GM23338 (cell line): ENCODE results near the gene AHNAK2. TPM values are rescaled to one million over a fixed set of nuclear protein-coding genes. Genes with fewer than 3 reads are reported as not detected.

Experiments
- ATAC-seq: fragments of 200-7000 bp; cut with Tn5 transposase; 3 replicates; pipeline ENCODE4 v1.9.1; 2020
- DNase-seq: peaks from one replicate; pipeline ENCODE4 v3.0.0-alpha.2; 2015; ENCODE audit warnings: low spot score
- H2AFZ ChIP-seq: fragments of 200-600 bp; sonication (generic); 2 replicates; pipeline ENCODE4 v1.8.0; 2016; ENCODE audit warnings: antibody characterized with exemption, mild to moderate bottlenecking, moderate library complexity
- H3F3A ChIP-seq: fragments of 200-600 bp; sonication (generic); replicated peaks from 2 replicates; pipeline ENCODE4 v1.8.0; 2017; ENCODE audit warnings: antibody characterized with exemption, mixed run types, low read depth
- H3K27ac ChIP-seq: fragments of 200-600 bp; sonication (generic); 2 replicates; pipeline ENCODE4 v1.6.1; 2016; ENCODE audit warnings: low read depth
- H3K27me3 ChIP-seq: fragments of 200-600 bp; sonication (generic); 2 replicates; pipeline ENCODE4 v1.8.0; 2016; ENCODE audit warnings: mild to moderate bottlenecking, mixed run types, moderate library complexity; ENCODE audit not compliant: insufficient read depth
- H3K36me3 ChIP-seq: fragments of 200-600 bp; sonication (generic); 2 replicates; pipeline ENCODE4 v1.8.0; 2016; ENCODE audit warnings: mild to moderate bottlenecking; ENCODE audit not compliant: insufficient read depth
- H3K4me1 ChIP-seq: fragments of 200-600 bp; sonication (generic); 2 replicates; pipeline ENCODE4 v1.8.0; 2016; ENCODE audit warnings: mild to moderate bottlenecking, moderate library complexity; ENCODE audit not compliant: insufficient read depth
- H3K4me2 ChIP-seq: fragments of 200-600 bp; sonication (generic); 2 replicates; pipeline ENCODE4 v1.7.1; 2017; ENCODE audit warnings: mixed run types
- H3K4me3 ChIP-seq: fragments of 200-600 bp; sonication (generic); 2 replicates; pipeline ENCODE4 v1.6.1; 2016; ENCODE audit warnings: mixed run types
- H3K79me2 ChIP-seq: fragments of 200-600 bp; sonication (generic); replicated peaks from 2 replicates; pipeline ENCODE4 v1.8.0; 2017; ENCODE audit warnings: mild to moderate bottlenecking; ENCODE audit not compliant: insufficient read depth
- H3K9me2 ChIP-seq: fragments of 200-600 bp; sonication (generic); 2 replicates; pipeline ENCODE4 v1.8.0; 2017; ENCODE audit not compliant: insufficient read depth
- H4K20me1 ChIP-seq: fragments of 200-600 bp; sonication (generic); replicated peaks from 2 replicates; pipeline ENCODE4 v1.8.0; 2017; ENCODE audit warnings: mild to moderate bottlenecking; ENCODE audit not compliant: insufficient read depth
- H3K27ac Mint-ChIP-seq: 2 replicates; pipeline ENCODE4 v1.8.0; 2020; ENCODE audit warnings: inconsistent platforms, mild to moderate bottlenecking, moderate library complexity, mixed read lengths
- H3K27me3 Mint-ChIP-seq: 3 replicates; pipeline ENCODE4 v1.8.0; 2022; ENCODE audit warnings: low read depth, mild to moderate bottlenecking, moderate library complexity, mixed read lengths, inconsistent platforms; ENCODE audit not compliant: insufficient read depth, poor library complexity
- H3K36me3 Mint-ChIP-seq: 3 replicates; pipeline ENCODE4 v1.8.0; 2021; ENCODE audit warnings: low read depth, mild to moderate bottlenecking, inconsistent platforms, moderate library complexity, mixed read lengths
- H3K4me1 Mint-ChIP-seq: 3 replicates; pipeline ENCODE4 v1.8.0; 2020; ENCODE audit warnings: mild to moderate bottlenecking, inconsistent platforms, mixed read lengths
- H3K4me3 Mint-ChIP-seq: 3 replicates; pipeline ENCODE4 v1.8.0; 2021; ENCODE audit warnings: moderate library complexity, mild to moderate bottlenecking, inconsistent platforms, mixed read lengths
- H3K9me3 Mint-ChIP-seq: 3 replicates; pipeline ENCODE4 v1.8.0; 2020; ENCODE audit warnings: moderate library complexity, mild to moderate bottlenecking, inconsistent platforms, mixed read lengths
- CREB1 ChIP-seq: fragments of 250-450 bp; sonication (Bioruptor Pico); IDR thresholded peaks from 2 replicates; pipeline ENCODE4 v1.5.0; 2020; ENCODE audit warnings: low read depth, mild to moderate bottlenecking, moderate library complexity
- EZH2 ChIP-seq: fragments of 200-600 bp; sonication (generic); IDR thresholded peaks from one replicate; pipeline ENCODE4 v1.8.0; 2017; ENCODE audit warnings: antibody characterized with exemption, mild to moderate bottlenecking, low read depth; ENCODE audit not compliant: unreplicated experiment
- EZH2phosphoT487 ChIP-seq: fragments of 200-600 bp; sonication (generic); IDR thresholded peaks from one replicate; pipeline ENCODE4 v1.8.1; 2018; ENCODE audit warnings: antibody characterized with exemption; ENCODE audit not compliant: unreplicated experiment
- JUNB ChIP-seq: IDR thresholded peaks from one replicate; pipeline ENCODE4 v1.6.1; 2016; ENCODE audit warnings: antibody characterized with exemption; ENCODE audit not compliant: unreplicated experiment
- NANOG ChIP-seq: IDR thresholded peaks from 2 replicates; pipeline ENCODE4 v1.6.1; 2016; ENCODE audit warnings: antibody characterized with exemption, borderline replicate concordance
- POLR2AphosphoS5 ChIP-seq: IDR thresholded peaks from 2 replicates; pipeline ENCODE4 v1.6.1; 2016; ENCODE audit warnings: antibody characterized with exemption, low read depth
- STAT1 ChIP-seq: IDR thresholded peaks from one replicate; pipeline ENCODE4 v1.6.1; 2016; ENCODE audit warnings: antibody characterized with exemption; ENCODE audit not compliant: unreplicated experiment
- ZNF114 ChIP-seq: fragments of 250-450 bp; sonication (Bioruptor Pico); IDR thresholded peaks from 2 replicates; pipeline ENCODE4 v1.5.0; 2020; ENCODE audit warnings: mild to moderate bottlenecking, moderate library complexity
- ZNF331 ChIP-seq: fragments of 250-450 bp; sonication (Bioruptor Pico); IDR thresholded peaks from 2 replicates; pipeline ENCODE4 v1.5.0; 2020; ENCODE audit warnings: low read depth, mild to moderate bottlenecking, moderate library complexity
- polyA plus RNA-seq: library from polyadenylated mRNA; unstranded; fragments of >200 nt; fragmentation: Nextera tagmentation; extraction: Ambion mirVana; gene quantifications from 2 replicates; pipeline ENCODE4 v1.2.1, GENCODE V29; 2016
- total RNA-seq: library from RNA; depleted of rRNA; stranded (reverse); fragments of >200 nt; shearing (Covaris generic); gene quantifications from 2 replicates; pipeline ENCODE4 v1.2.3, GENCODE V29; 2014
- TF ChIP-seq, protein P1 (sequence below): fragments of 250-450 bp; sonication (Bioruptor Pico); IDR thresholded peaks from 2 replicates; pipeline ENCODE4 v1.5.0; 2020; ENCODE audit warnings: mild to moderate bottlenecking, moderate library complexity
- TF ChIP-seq, protein P2 (sequence below): IDR thresholded peaks from 2 replicates; pipeline ENCODE4 v1.6.1; 2016; ENCODE audit warnings: antibody characterized with exemption
- TF ChIP-seq, protein P3 (sequence below), 2 experiments: fragments of 200-600 bp in 1 of 2; sonication (generic) in 1 of 2; conservative IDR thresholded peaks; 2 replicates each; pipeline versions ENCODE4 v1.5.1 to v1.6.1; 2016 to 2017; ENCODE audit warnings: antibody characterized with exemption in 2 of 2, low read depth in 2 of 2, mild to moderate bottlenecking in 2 of 2, moderate library complexity in 1 of 2
- TF ChIP-seq, protein P4 (sequence below): IDR thresholded peaks from one replicate; pipeline ENCODE4 v1.6.1; 2018; ENCODE audit warnings: antibody characterized with exemption; ENCODE audit not compliant: unreplicated experiment

AHNAK2 gene
- total and polyA plus RNA-seq, 2 experiments from 2014 or later = 1.1 to 2.6 TPM

DNA sequence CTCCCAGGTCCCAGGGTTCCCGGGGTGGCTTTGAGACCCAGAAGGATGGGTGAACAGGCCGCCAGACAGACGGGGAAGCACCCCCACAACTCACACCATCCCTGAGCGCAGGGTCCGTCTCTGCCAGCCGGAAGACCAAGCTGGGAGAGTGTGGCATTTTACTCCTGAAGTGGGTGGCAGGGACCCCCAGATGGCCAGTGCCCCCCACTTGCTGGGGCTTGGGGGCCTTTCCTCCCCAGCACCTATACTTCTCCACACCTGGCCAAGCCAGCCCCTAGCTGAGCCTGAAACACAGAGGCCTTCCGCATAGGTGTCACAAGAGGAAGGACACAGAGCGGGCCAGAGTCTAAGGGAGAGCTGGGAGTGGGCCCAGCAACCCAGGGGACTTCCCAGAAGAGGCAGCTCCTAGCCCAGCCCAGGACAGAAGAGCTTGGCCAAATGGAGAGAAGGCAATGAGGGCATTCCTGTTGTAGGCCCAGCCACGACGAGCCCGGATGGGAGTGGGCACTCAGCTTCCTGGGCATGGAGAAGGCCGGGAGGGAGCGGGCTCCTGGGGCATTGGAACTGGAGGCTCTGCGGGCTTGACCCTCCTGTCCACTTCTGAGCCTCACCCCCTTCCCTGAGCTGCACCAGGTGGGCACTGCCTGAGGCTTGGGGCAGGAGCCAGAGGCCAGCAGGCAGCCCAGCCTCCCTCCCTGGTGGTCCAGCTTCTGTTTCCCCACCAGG, 3.3 kb downstream of the AHNAK2 start:
- no peak overlapping the region for H3K4me3 Mint-ChIP-seq
- Histone ChIP-seq H3K36me3 (no peaks in the 10 kb centered on the region), H4K20me1 (no peaks in the 10 kb centered on the region), H3K4me2 (no peak overlapping the region), H3F3A (no peaks in the 10 kb centered on the region), H3K27ac (no peak overlapping the region), H3K79me2 (no peaks in the 10 kb centered on the region), H2AFZ (no peak overlapping the region), H3K27me3 (peaks cover 32% of the 10 kb centered on the region), H3K4me1 (peaks cover 4% of the 10 kb centered on the region; the same call in 1 of the 2 replicates), H3K9me2 (no peaks in the 10 kb centered on the region), H3K4me3 (no peak overlapping the region)
- H3K27me3 Mint-ChIP-seq = peaks cover 38% of the 10 kb centered on the region
- H3K36me3 Mint-ChIP-seq = no peaks in the 10 kb centered on the region
- H3K9me3 Mint-ChIP-seq = no peaks in the 10 kb centered on the region
- no peak for DNase-seq
- peaks cover 9% of the 10 kb centered on the region; the same call in 2 of the 3 replicates for H3K4me1 Mint-ChIP-seq
- H3K27ac Mint-ChIP-seq = no peak overlapping the region
- TF ChIP-seq, protein P1, sequence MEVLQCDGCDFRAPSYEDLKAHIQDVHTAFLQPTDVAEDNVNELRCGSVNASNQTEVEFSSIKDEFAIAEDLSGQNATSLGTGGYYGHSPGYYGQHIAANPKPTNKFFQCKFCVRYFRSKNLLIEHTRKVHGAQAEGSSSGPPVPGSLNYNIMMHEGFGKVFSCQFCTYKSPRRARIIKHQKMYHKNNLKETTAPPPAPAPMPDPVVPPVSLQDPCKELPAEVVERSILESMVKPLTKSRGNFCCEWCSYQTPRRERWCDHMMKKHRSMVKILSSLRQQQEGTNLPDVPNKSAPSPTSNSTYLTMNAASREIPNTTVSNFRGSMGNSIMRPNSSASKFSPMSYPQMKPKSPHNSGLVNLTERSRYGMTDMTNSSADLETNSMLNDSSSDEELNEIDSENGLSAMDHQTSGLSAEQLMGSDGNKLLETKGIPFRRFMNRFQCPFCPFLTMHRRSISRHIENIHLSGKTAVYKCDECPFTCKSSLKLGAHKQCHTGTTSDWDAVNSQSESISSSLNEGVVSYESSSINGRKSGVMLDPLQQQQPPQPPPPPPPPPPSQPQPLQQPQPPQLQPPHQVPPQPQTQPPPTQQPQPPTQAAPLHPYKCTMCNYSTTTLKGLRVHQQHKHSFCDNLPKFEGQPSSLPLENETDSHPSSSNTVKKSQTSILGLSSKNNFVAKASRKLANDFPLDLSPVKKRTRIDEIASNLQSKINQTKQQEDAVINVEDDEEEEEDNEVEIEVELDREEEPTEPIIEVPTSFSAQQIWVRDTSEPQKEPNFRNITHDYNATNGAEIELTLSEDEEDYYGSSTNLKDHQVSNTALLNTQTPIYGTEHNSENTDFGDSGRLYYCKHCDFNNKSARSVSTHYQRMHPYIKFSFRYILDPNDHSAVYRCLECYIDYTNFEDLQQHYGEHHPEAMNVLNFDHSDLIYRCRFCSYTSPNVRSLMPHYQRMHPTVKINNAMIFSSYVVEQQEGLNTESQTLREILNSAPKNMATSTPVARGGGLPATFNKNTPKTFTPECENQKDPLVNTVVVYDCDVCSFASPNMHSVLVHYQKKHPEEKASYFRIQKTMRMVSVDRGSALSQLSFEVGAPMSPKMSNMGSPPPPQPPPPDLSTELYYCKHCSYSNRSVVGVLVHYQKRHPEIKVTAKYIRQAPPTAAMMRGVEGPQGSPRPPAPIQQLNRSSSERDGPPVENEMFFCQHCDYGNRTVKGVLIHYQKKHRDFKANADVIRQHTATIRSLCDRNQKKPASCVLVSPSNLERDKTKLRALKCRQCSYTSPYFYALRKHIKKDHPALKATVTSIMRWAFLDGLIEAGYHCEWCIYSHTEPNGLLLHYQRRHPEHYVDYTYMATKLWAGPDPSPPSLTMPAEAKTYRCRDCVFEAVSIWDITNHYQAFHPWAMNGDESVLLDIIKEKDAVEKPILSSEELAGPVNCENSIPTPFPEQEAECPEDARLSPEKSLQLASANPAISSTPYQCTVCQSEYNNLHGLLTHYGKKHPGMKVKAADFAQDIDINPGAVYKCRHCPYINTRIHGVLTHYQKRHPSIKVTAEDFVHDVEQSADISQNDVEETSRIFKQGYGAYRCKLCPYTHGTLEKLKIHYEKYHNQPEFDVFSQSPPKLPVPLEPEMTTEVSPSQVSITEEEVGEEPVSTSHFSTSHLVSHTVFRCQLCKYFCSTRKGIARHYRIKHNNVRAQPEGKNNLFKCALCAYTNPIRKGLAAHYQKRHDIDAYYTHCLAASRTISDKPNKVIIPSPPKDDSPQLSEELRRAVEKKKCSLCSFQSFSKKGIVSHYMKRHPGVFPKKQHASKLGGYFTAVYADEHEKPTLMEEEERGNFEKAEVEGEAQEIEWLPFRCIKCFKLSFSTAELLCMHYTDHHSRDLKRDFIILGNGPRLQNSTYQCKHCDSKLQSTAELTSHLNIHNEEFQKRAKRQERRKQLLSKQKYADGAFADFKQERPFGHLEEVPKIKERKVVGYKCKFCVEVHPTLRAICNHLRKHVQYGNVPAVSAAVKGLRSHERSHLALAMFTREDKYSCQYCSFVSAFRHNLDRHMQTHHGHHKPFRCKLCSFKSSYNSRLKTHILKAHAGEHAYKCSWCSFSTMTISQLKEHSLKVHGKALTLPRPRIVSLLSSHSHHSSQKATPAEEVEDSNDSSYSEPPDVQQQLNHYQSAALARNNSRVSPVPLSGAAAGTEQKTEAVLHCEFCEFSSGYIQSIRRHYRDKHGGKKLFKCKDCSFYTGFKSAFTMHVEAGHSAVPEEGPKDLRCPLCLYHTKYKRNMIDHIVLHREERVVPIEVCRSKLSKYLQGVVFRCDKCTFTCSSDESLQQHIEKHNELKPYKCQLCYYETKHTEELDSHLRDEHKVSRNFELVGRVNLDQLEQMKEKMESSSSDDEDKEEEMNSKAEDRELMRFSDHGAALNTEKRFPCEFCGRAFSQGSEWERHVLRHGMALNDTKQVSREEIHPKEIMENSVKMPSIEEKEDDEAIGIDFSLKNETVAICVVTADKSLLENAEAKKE (CRISPR knock-in tag) = no peak
- TF ChIP-seq CREB1 (CRISPR knock-in tag) (no peak), ZNF114 (CRISPR knock-in tag) (no peak), NANOG (no peak), POLR2AphosphoS5 (no peak), ZNF331 (CRISPR knock-in tag) (no peak), JUNB (no peak), EZH2 (no peak), EZH2phosphoT487 (no peak), STAT1 (no peak)
- TF ChIP-seq, protein P2, sequence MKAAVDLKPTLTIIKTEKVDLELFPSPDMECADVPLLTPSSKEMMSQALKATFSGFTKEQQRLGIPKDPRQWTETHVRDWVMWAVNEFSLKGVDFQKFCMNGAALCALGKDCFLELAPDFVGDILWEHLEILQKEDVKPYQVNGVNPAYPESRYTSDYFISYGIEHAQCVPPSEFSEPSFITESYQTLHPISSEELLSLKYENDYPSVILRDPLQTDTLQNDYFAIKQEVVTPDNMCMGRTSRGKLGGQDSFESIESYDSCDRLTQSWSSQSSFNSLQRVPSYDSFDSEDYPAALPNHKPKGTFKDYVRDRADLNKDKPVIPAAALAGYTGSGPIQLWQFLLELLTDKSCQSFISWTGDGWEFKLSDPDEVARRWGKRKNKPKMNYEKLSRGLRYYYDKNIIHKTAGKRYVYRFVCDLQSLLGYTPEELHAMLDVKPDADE = no peak
- TF ChIP-seq, protein P3, sequence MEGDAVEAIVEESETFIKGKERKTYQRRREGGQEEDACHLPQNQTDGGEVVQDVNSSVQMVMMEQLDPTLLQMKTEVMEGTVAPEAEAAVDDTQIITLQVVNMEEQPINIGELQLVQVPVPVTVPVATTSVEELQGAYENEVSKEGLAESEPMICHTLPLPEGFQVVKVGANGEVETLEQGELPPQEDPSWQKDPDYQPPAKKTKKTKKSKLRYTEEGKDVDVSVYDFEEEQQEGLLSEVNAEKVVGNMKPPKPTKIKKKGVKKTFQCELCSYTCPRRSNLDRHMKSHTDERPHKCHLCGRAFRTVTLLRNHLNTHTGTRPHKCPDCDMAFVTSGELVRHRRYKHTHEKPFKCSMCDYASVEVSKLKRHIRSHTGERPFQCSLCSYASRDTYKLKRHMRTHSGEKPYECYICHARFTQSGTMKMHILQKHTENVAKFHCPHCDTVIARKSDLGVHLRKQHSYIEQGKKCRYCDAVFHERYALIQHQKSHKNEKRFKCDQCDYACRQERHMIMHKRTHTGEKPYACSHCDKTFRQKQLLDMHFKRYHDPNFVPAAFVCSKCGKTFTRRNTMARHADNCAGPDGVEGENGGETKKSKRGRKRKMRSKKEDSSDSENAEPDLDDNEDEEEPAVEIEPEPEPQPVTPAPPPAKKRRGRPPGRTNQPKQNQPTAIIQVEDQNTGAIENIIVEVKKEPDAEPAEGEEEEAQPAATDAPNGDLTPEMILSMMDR (conservative IDR thresholded peaks at IDR 0.05; ENCODE audit: low read depth in 2 of 2) = no peak
- TF ChIP-seq, protein P4, sequence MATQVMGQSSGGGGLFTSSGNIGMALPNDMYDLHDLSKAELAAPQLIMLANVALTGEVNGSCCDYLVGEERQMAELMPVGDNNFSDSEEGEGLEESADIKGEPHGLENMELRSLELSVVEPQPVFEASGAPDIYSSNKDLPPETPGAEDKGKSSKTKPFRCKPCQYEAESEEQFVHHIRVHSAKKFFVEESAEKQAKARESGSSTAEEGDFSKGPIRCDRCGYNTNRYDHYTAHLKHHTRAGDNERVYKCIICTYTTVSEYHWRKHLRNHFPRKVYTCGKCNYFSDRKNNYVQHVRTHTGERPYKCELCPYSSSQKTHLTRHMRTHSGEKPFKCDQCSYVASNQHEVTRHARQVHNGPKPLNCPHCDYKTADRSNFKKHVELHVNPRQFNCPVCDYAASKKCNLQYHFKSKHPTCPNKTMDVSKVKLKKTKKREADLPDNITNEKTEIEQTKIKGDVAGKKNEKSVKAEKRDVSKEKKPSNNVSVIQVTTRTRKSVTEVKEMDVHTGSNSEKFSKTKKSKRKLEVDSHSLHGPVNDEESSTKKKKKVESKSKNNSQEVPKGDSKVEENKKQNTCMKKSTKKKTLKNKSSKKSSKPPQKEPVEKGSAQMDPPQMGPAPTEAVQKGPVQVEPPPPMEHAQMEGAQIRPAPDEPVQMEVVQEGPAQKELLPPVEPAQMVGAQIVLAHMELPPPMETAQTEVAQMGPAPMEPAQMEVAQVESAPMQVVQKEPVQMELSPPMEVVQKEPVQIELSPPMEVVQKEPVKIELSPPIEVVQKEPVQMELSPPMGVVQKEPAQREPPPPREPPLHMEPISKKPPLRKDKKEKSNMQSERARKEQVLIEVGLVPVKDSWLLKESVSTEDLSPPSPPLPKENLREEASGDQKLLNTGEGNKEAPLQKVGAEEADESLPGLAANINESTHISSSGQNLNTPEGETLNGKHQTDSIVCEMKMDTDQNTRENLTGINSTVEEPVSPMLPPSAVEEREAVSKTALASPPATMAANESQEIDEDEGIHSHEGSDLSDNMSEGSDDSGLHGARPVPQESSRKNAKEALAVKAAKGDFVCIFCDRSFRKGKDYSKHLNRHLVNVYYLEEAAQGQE = no peak
- ATAC-seq = no peak
